HG03457 (cell line): ENCODE measurements around the gene GCNT4.

ENCODE experiments used
- ATAC-seq: cut with Tn5 transposase; IDR thresholded peaks from one replicate; pipeline ENCODE4 v1.9.1; 2021; ENCODE audit warnings: moderate number of reproducible peaks; ENCODE audit not compliant: unreplicated experiment

The GCNT4 gene

DNA sequence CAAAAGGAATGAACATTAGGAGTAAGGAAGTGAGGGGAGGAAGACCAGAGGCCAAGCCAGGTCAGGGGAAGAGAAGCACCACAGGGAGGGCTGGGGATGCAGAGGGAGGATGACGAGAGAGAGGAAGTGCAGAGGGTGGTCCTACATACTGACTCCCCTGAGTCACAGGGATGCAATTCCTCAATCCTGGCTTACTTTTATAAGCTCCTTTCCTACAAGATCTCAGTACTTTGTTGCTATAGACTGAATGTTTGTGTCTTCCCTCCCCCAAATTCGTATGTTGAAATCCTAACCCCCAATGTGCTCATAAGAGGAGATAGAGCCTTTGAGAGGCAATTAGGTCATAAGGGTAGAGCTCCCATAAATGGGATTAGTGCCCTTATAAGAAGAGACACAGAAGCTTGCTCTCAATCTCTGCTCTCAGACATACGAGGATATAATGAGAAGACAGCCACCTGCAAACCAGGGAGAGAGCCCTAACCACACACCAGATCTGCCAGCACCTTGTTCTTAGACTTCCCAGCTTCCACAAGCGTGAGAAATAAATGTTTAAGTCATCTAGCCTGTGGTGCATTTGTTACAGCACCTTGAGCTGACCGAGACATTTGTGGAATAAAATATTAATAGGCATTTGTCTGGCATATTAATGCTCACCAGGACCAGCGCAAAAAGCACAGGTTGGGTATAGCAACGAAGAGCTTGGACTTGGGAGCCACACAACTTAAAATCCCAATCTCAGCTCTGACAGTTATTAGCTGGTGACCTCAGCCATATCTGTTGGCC lies 33.4 kb downstream of the GCNT4 start:
- ATAC-seq, result no peak

- ATAC-seq, result no peak
Measured at GRCh38 chr5:75017971-75018370, 34.4 kb downstream of the GCNT4 start.

GRCh38 chr5:75016896-75017295 lies 35.5 kb downstream of the GCNT4 start:
- ATAC-seq, result no peak

- ATAC-seq, result no peak
Measured at GRCh38 chr5:75012748-75013147, 39.6 kb downstream of the GCNT4 start.

DNA sequence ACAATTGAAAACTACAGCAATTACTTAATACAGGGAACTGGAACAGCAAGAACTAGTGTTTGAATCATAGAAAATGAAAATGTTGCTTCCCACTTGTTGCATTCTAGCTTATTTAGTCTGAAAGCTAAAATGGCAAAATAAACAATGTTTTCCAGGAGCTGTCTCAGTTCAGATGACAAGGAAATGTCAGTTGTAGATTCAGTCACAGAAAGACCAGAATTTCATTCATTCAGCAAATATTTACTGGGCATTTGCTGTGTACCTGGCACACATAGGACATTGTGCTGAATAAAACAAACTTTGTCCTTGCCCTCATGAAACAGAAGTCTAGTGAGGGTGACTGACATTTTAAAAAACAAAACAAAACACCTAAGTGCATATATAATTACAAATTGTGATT lies 41.5 kb downstream of the GCNT4 start:
- ATAC-seq, result no peak

GRCh38 chr5:75009556-75010345 lies 42.6 kb downstream of the GCNT4 start:
- no peak for ATAC-seq

DNA sequence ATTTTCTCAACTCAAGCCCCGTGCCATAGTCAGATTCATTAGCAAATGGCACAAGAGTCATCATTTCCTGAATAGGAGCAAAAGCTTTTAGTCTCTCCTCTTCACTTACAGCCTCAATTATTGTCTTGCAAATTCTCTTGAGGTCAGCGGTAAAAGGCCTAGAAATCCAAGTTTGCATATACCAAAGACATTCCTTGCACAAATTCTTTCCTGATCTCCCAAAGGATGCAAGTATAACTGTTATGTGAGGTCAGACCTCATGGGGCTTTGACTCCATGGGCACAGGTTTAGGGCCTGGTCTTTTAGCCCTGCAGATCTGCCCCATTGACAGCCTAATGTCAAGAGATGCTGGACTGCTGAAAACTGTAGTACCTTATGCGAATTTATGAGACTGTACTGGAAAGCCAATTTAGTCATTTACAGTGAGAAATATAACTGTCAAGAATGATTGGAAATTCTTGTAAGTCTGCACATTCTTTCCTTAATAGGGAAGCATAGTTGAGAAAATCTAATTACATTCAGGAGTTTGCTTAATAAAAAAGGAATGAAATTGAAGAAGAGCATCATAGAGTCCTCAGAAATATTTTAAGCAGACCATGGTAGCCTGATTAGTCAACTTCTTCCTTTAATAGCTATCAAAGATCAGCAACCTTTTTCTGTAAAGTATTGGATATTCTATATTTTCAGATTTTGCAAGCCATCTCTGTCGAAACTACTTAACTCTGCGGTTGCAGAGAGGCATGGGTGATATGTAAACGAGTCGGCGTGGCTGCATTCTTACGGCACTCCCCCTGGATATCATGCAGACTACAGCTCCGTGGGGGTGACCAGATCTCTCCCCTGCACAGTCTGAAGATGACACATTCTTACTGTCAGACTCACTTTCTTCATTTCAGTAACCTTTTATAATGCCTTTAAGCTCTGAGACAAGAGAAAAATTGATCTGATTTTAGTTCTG lies 45.2 kb downstream of the GCNT4 start:
- ATAC-seq, result no peak

DNA sequence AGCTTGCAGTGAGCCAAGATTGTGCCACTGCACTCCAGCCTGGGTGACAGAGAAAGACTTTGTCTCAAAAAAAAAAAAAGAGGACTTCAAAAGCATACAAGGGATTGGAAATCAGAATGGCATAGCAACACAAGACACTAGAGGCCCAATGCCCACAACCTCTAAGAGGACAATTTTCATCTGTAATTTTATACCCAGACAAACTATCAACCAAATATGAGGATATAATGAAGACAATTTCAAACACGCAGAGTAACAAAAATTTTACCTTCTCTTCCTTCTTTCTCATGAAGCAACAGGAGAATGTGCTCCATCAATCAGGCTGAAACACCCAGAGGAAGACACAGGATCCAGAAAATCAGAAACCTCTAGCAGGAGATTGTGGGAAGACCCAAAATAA lies 46.8 kb downstream of the GCNT4 start:
- no peak for ATAC-seq
